Fibroblast of skin of back (primary cell): ENCODE data around the gene TMEM271.
"Not testable (repeated sequence)": the region's sequence is repeated elsewhere in the genome, so short reads cannot be mapped to it uniquely, and the experiment has no call there.

ENCODE experiments used
- DNase-seq: peaks from one replicate; pipeline ENCODE4 v3.0.0-alpha.2; 2013

Gene TMEM271

DNA sequence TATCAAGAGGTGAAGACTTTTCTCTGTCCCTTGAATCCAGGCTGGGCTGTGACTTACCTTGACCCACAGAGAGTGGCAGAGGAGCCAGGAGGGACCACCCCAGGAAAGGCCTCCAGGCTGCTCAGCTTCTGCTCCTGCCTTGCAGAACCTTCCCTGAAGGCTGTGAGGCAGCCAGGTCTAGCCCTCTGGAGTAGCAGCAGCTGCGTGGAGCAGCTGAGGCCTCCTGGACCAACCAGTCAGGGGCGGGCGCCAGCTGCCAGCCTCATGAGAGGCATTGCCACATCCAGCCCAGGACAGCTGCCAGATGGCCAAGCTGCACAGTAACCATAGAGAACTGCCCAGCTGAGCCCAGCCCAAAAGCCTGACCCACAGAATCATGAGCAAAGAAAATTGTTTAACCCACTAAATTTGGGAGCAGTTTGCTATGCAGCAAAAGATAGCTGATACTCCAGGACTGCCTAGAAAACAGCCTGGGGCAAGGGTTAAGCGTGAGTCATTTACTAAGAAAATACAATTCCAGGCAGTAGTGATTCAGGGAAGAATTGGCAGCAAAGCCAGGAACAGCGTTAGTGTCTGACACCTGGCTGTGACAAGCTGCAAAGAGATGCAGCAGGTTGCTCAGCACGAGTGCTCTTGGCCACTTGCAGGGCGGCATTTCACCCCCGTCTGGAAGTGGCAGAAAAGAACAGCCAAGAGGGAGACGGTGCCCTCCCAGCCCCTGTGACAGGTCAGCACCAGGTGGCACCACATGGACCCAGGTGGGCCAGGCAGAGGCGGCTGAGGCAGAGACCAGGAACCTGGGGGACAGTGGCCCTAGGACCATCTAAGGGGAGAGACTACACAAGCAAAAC is 34.5 kb upstream of the TMEM271 start:
- DNase-seq = no peak

DNA sequence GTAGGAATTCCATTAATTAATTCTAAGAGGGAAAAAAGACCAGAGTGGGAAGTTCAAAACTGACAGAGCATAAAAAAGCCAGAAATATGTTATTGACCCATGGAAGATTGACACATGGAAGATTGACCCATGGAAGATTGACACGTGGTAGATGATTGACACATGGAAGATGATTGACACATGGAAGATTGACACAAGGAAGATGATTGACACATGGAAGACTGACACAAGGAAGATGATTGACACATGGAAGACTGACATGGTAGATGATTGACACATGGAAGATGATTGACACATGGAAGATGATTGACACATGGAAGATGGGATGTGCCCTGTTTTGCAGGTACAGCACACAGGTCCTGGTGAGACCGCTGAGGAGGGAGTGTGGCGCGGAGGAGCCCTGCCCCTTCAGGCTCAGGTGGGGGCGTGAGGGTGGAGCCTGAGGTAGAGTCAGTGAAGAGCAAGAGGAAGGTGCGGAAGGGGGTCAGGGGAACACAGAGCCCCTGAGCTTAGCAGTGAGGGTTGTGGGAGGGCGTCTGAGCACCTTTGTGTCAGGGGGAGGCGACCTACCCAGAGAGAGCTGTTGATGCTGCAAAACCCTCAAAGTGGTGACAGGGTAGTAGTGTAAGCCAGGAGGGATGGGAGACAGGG is 33.4 kb upstream of the TMEM271 start:
- DNase-seq = no peak

DNA sequence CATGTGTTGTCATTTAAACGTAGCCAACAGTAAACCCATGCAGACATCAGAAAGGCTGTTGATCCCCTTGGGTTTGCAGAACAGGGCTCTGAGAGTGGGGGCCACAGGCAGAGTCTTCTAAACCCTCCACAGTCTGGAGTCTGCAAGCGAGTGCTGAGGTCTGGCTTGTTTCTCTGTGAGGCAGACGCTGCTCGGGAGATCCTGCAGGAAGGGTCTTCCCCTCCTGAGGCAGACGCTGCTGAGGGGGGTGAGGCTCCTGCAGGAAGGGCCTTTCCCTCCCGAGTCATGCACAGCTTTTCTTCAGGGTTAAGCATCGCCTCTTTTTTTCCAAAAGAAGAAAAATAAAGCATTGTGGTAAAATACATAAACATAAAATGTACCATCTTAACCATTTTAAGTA is 32.1 kb upstream of the TMEM271 start:
- no peak for DNase-seq

DNA sequence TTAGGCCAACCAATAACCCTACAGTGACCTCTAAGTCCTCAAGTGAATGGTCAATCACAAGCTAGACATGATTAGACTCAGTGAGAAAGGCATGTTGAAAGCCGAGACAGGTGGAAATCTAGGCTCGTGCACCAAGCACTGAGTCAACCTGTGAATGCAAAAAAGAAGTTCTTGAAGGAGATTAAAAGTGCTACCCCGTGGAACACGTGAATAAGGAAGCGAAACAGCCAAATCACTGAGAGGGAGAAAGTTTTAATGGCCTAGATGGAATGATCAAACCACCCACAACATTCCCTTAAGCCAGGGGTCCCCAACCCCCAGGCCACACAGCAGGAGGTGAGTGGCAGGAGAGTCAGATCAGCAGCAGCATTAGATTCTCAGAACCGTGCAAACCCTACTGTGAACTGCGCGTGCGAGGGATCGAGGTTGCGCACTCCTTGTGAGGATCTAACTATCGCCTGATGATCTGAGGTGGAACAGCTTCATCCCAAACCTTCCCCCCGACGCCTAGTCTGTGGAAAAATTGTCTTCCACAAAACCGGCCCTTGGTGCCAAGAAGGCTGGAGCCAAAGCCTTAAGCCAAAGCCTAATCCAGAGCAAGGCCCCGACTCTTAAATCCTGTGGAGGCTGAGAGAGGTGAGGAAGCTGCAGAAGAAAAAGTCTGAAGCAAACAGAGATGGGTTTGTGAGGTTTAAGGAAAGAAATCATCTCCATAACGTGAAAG is 29.8 kb upstream of the TMEM271 start:
- no peak for DNase-seq

DNA sequence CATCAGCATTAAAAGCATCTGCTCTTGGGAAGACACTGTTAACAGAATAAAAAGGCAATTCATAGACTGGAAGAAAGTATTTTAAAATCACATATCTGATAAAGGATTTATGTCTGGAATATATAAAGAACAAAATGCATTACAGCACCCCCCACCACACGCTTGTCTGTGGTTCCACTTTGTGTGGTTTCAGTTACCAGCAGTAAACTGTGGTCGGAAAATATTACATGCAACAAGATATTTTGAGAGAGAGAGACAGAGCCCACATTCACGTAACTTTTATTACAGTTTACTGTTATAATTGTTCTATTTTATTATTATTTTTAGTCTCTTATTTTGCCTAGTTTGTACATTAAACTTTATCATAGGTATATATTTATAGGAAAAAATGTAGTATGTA is 28.0 kb upstream of the TMEM271 start:
- no peak for DNase-seq

DNA sequence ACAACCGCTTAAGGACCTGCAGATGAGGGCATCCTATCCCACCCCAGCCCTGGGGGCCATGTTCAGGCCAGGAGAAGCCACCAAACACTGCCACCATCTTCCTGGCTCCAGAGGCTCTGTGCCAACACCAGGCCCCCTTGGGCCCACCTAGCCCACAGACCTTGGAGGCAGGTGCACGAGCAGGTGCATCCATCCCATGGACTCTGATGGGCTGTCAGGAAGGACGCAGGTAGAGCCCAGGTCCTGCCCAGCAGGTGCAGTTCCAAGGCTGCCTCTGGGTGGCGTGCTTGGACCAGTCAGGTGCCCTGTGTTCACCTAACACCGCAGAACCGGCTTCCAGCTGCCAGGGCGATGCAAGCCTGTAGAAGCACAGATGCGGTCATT is 26.5 kb upstream of the TMEM271 start:
- DNase-seq = no peak

DNA sequence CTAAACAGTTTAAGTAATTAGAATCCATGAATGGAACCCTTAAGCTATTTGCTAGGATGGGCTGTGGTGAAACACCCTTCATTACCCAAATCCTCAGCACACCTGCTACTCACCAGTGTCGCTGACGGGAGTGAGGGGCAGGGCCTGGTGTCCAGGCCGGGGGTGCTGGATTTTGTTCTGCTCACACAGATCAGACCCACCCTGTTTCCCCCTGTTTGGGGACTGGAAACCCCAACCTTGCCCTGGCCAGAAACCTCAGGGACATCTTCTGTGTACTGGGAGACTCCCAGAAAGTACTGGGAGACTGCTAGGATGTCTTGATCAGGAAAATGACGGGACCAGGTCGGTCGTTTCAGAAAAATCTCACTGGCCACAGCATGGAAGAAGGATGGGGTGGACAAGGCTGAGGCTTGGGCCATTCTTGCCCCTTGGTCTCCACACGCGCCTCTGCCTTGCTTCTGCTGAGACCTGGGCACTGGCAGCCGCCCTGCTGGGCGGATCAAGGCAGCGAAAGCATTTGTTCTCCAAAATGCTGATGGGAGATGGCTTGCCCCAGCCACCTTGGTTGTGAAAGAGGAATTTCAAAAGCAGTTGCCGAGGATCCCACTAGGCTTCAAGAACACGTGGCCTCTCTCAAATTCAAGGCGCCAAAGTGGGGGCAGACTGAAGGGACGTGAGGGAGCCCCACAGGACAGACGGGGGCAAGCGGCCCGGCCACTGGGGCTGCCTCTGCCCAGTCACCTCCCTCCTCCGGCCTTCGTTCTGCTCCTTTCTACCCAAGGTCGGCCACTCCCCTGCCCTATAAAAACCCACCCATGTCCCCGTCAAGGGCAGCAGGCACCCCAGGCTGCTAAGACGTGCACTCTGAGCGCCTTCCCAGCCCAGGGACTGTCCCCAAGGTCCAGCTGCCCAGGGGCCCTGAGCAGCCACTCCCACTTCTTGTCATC is 25.8 kb upstream of the TMEM271 start:
- DNase-seq = no peak

DNA sequence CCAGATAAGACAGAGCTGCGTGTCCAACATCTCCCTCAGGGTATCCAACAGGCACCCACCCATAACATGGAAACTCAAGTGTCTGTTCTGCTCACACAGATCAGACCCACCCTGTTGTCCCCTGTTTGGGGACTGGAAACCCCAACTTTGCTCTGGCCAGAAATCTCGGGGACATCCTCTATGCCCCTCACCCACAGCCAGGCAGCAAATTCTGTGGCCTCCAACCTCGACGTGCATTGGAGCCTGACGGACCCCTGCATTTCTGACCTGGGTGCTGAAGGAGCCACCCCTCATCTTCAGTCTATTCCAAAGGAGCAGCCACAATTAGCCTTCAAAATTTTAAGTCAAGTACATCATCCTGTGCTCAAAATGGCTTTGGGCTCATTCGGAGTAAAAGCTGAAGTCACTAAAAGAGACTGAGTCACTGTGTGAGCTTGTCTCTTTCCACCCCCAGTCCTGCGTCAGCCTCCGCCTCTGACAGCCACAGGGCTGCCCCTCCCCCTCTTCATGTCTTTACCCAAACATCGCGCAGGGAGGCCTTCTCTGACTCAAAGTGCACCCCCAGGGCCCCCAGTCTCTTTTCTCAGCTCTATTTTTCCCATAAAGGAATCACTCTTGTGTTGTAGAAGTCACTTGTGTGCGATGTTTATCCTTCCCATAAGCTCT is 24.9 kb upstream of the TMEM271 start:
- DNase-seq = no peak

DNA sequence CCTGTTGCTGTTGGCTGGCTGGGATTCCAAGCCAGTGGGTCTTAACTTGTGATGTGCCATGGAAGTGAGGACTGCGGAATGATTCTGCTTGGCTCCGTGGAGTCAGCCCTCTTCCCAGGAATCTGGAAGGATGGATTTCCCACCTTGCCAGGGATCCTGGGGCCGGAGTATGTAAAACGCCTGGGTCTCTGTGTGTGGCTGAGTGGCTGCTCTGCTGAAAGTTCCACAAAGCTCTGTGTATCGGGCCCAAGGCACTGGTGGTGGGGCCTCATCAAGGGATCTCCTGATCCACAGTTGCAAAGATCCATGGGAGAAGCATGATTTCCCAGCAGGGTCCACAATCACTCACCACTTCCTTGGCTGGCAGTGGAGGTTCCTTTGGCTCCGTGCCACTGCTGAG is 24.1 kb upstream of the TMEM271 start:
- no peak for DNase-seq

DNA sequence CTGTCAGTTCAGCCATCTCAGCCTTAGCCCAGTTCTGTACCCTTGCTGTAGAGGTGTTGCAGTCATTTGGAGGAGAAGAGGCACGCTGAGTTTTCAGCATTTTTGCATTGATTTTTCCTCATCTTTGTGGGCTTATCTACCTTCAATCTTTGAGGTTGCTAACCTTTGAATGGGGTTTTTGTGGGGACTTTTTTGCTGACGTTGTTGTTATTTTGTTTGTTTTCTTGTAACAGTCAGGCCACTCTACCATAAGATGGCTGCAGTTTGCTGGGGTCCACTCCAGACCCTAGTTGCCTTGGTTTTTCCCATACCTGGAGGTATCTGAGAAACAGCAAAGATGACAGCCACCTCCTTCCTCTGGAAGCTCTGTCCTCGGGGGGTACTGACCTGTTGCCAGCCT is 22.8 kb upstream of the TMEM271 start:
- no peak for DNase-seq

DNA sequence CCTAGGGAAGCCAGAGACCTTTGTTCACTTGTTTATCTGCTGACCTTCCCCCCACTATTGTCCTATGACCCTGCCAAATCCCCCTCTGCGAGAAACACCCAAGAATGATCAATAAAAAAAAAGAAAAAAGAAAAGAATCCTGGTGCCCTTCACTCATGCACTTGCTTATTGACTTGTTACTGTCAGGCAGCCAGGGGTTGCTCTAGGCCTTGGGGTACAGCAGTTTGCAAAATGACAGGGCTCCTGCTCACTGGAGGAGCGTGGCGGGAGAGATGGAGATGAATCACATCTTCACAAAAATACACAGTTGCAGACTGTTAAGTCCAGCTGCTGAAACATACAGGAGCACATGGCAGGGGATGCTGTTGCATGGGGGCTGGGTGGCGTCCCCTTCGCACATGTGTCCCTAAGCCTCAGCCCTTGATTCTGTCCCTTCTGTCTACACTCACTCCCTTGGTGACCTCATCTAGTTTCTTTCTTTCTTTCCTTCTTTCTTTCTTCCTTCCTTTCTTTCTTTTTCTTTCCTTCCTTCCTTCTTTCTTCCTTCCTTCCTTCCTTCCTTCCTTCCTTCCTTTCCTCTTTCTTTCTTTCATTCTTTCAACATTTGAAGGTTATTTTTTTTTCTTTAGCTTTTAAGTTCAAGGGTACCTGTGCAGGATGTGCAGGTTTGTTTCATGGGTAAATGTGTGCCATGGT is 16.9 kb upstream of the TMEM271 start:
- no peak for DNase-seq

DNA sequence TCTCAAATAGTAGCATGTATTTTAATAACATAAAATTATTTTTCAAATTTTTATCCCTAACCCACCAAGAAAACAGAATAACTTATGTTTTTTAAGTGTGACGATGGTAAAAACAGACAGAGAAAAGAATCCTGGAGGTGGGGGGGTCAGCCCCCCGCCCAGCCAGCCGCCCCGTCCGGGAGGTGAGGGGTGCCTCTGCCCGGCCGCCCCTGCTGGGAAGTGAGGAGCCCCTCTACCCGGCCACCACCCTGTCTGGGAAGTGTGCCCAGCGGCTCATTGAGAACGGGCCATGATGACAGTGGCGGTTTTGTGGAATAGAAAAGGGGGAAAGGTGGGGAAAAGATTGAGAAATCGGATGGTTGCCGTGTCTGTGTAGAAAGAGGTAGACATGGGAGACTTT is 16.1 kb upstream of the TMEM271 start:
- DNase-seq = not testable (repeated sequence)

DNA sequence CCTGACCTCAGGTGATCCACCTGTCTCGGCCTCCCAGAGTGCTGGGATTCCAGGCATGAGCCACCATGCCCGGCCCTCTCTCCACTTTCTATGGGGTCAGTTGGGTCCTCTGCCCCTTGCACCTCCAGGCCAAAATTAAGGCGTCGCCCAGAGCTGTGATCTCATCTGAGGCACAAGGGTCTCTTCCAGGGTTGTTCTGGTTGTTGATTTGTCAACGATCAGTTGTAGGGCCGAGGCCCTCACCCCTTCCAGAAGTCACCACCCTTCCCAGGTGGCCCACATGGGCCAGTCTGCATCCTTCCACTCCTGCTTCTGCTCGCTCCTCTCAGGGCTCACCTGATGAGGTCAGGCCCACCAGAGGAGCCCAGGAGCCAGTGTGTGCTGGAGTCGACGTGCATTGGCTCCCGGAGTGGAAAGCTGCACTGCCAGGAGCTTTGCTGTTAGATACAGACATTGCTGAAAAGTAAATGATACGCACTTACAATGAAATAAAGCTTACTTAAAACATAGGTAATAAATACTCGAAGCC is 14.3 kb upstream of the TMEM271 start:
- no peak for DNase-seq

DNA sequence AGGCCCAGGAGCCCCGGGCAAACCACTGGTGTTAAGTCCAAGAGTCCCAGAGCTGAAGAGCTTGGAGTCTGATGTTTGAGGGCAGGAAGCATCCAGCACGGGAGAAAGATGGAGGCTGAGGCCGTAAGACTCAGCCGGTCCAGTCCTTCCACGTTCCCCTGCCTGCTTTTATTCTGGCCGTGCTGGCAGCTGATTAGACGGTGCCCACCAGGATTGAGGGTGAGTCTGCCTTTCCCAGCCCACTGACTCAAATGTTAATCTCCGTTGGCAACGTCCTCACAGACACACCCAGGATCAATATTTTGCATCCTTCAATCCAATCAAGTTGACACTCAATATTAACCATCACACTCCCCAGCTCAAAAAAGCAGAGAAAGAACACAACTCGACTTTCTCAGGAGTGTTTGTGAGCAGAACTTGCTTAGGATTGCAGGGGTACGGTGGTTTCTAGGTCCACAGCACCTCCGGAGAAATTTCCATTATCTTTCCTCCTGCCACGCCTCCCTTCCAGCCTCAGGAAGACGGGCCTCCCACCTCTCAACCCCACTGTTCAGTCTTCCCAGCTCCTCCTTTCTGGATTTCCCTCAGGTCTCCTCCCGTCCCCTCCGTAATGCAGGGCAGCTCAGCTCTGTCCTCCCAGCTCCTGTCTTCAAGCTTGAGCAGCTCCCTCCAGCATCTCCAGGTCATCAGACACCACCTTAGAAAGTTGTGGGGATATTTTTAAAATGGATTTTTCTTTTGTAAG is 13.3 kb upstream of the TMEM271 start:
- DNase-seq = no peak

DNA sequence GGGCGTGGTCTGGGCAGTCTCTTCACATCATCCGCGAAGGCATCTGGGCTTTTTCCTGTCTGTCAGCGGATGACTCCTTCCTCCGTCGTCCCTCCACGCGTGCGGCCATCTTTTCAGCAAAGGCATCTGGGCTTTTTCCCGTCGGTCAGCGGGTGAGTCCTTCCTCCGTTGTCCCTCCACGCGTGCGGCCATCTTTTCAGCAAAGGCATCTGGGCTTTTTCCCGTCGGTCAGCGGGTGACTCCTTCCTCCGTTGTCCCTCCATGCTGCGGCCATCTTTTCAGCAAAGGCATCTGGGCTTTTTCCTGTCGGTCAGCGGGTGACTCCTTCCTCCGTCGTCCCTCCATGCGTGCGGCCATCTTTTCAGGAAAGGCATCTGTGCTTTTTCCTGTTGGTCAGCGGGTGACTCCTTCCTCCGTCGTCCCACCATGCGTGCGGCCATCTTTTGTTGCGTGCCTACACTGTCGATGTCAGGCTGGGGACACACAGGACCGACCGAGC is 12.3 kb upstream of the TMEM271 start:
- DNase-seq = no peak

DNA sequence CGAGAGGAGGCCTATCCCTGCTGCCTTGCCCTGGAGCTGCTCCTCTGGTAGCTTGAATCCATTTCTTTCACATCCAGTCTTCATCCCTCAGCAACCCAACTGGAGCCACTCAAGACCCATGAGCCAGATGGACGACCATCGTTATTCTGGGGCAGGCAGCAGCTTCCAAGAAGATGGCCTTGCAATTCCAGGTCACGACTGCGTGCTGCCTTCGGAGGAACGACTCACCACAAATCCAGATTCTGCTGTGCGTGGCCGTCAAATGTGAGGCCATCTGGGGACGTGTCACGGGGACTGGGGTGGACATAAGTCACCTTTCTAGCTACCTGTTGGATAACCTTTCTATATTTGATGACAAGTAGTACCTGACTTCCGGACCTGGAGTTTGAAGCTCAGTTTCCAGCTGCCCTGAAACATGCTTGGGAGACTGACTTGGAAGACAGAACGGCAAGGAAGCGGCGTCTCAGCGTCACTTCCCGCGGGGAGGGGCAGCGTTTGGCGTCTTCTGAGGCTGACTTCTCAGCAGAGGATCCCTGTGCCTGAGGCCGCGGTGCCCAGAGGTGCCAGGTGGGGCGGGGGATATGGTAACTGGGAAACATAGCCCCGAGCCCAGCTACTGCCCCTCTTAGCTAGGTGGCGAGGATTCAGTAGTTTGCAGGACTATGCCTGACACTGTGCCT is 11.7 kb upstream of the TMEM271 start:
- no peak for DNase-seq

DNA sequence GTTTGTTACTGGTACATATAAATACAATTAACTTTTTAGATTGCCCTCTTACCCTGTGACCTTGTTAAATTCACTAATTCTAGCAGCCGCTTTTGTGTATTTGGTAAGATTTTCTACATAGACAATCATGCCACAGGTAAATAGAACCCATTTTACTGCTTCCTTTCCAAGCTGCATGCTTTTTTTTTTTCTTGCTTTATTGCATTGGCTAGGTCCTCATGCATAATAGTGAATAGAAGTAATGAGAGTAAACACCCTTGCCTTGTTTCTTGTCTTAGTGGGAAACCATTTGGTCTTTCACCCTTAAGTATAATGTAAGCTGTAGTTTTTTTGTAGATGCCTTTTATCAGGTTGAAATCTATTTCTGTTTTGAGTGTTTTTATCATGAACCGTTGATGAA is 7.7 kb upstream of the TMEM271 start:
- no peak for DNase-seq

DNA sequence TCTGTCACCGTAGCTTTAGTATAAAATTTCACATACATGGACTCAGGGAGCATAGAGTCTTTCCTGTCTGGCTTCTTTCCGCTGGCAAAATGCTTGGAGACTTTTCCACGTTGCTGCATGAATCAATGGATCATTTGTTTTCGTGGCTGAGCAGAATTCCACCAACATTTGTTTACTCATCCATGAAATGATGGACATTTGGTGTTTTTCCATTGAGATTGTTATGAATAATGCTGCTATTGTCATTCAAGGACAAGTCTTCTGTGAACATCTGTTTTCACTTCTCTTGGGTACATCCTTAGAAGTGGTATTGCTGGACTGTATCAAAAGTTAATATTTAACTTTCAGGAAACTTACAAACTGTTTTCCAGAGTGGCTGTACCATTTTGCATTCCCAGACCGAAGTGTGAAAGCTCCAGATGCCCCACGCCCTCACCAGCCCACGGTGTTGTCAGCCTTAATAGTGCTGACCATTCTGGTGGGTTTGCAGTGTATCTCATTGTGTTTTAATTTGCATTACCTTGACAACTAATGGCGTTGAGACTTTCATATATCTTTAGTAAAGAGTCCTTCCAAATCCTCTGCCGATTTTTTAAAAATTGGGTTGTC is 5.8 kb upstream of the TMEM271 start:
- no peak for DNase-seq

DNA sequence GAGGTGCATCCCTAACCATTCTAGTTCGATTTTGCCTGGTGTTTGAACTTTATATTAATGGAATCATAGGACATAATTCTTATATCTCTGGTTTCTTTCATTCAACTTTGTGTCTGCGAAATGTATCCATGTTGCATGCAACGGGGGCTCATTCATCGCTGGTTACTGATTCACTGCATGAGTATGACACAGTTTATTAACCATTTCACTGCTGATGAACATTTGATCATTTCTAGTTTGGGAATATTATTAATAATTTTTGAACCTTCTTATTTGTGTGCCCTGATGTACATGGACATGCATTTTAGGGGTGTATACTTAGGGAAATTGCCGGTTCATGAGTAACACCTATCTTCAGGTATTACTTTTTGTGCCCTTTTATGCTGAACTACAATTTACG is 5.1 kb upstream of the TMEM271 start:
- DNase-seq = no peak
